GM19351 (cell line): ENCODE measurements around the gene PHLDB1.

Experiments used
- ATAC-seq: cut with Tn5 transposase; IDR thresholded peaks from one replicate; pipeline ENCODE4 v1.9.1; 2021; ENCODE audit warnings: mild to moderate bottlenecking, moderate library complexity; ENCODE audit not compliant: unreplicated experiment

Gene PHLDB1

DNA sequence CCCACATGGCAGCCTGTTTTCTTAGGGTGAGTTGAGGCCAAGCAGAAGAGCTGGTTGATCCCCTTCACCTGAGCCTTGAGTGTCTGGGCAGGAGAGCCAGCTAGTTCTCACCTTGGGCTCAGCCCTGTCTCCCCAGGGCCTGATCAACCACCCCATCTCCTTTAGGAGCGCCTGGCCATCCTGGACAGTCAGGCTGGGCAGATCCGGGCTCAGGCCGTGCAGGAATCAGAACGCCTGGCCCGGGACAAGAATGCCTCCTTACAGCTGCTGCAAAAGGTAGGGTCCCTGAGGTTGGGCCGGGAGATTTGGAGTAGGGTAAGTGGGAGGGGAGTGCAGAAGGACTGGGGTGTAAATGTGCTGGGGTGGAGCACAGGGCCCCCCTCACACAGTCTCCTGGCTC is 31.3 kb downstream of the PHLDB1 start:
- no peak for ATAC-seq

DNA sequence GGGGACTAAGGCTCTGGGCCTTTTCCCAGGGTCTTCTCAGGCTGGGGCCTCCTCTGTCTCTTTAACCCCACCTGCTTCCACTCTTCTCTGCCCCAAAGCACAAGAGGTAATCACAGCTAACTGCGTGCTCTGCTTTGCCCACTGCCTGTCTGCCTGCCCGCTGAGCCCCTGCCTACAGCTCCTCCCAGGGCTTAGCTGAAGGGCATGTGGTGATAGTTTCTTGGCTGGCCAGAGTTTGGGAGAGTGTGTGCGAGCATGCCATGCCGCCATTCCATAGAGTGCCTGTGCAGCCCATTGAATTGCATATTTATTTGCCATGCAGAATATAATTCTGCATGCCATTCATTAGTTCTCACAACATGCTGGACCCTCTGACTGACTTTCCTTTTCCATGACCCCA is 32.5 kb downstream of the PHLDB1 start:
- ATAC-seq = no peak

DNA sequence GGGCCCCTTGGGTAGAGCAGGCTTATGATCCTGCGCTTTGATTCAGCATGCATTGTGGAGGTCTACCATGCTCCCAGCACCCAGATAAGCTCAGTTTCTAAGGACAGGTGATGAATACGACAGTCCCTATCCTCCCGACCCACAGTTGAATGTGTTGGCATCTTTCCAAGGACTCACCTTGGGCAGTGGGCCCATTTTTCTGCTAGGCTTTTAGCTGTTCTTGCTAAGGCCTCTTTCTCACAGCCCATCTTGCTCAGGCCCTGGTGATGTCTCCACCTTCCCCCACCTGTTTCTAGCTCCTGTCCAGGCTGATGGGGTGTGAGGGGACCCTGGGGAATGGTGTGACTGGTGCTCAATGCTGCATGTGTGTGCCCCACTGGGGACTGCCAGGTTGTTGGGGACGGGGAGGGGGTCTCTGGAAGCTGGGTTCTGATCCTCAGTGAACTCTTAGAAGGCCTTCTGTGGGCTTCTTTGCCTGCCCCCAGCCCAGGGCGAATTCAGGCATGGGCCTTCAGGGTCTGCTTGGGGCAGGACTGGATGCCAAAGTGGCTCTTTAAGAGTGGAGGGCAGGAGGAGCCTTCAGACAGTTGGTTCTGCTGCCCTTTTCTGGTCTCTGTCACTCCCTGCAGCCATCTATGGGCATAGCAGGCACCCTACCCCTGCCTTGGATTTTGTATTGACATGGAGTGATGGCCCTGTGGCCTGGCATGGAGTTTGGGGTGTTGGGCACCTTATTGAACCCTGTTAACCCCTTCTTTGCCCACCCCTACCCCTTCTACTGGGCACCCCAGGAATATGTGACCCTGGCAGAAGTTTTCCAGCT is 33.1 kb downstream of the PHLDB1 start:
- no peak for ATAC-seq

DNA sequence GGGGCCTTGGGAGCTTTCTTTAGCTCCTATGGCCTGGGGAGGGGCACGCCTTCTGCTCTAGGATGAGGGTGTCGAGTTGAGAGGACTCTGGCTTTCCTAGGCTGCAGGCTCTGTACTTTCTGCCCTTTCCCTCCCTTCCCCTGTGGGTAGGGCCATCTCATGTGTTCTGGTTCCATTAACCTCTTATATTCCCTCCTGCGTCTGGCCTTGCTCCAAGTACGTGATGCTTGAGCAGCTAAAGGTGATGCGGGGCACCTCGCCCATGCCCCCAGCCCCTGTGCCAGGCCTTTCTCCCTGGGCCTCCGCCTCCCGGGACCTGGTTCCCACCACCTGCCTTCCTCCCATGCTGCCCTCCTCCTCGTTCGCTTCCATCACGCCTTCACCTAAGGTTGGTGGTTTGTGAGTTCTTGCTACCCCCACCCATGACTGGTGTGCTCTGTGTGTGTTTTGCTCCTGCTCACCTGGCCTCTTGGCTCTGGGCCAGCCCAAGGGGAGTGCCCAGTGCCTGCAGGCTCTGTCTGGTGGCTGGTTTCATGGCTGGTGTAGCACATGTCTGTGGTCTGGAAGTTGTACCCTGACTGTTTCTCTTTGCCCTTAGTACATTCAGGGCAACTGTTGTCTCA is 34.1 kb downstream of the PHLDB1 start:
- no peak for ATAC-seq

DNA sequence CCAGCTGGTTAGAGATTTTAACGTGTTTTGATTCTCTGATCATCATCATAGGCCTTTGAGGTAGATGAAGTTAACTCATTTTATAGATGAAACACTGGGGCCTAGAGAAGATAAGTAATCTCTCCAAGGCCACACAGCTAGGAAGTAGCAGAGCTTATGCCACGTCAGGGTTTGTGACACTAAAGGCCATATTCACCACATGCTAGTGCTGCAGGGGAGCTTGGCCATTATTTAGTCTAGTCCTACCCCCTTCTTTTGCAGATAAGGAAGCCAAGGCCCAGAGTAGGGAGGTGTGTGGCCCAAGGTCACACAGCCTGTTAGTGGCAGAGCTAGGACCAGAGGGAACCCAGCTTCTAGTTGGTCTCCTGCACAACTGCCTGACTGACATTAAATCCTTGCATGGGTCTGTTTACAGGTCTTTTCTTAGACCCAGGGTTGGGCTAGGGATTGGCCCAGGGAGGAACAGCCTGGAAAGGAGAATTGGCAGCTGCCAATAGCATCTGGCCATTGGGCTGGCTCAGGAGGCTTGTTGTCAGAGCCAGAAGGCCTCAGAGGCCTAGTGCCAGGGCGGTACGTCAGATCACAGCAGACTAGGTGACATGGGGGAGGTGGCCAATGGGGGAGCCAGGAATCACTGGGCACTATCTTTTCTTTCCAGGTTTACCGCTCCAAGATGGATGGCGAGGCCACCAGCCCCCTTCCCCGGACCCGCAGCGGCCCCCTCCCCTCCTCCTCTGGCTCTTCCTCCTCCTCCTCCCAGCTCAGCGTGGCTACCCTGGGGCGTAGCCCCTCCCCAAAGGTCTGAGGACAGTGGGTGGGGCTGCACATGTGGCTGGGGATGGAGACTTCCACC is 36.0 kb downstream of the PHLDB1 start:
- no peak for ATAC-seq

DNA sequence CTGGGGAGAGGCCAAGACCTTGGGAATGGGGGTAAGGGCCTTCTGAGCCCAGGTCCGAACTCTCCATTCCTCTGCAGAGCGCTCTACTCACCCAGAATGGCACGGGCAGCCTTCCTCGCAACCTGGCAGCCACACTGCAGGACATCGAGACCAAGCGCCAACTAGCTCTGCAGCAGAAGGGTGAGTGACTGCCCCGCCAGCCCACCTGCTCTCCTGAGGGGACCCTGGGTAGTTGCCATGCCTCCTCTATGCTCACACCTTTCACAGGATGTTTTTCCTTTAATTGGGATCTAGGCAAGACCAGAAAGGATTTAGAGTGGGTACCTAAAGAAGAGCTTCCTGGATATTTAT is 36.6 kb downstream of the PHLDB1 start:
- no peak for ATAC-seq

DNA sequence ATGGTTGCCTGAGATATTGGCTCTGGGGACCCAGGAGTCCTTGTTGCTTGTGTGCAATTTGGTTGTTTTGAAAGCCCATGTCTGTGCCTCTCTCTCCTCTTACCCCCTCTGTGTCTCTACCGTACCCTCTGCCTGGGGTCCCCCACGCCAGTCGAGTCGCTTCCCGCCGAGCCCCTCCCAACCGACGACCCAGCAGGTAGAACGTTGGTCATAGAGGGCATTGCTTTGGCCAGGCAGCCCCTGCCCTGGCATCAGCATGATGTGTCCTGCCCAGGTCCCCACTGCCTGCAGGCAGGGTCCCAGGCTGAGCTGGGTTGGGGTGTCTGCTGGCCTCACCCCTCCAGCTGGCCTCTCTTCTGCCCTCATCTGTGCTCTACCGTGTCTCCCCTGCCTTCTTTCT is 37.1 kb downstream of the PHLDB1 start:
- no peak for ATAC-seq

DNA sequence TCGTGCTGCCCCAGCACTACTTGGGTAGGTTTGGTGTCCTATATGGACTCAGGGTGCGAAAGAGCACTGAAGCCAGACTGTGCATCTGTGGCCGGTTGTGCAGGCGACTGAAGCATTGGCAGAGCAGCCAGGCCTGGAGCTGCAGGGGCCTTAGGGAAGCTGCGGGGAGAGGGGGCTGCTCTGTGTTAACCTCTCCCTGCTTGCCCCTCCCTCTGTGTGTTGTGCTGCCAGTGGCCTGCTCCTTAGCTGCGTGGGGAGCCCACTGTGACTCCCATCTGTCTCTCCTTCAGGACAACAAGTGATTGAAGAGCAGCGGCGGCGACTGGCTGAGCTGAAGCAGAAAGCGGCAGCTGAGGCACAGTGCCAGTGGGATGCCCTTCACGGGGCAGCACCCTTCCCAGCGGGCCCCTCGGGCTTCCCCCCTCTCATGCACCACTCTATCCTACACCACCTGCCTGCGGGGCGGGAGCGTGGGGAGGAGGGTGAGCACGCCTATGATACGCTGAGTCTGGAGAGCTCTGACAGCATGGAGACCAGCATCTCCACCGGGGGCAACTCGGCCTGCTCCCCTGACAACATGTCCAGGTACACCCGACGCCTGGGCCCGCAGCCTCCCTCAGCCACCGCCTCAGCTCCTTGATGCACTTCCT is 37.8 kb downstream of the PHLDB1 start:
- ATAC-seq = no peak

DNA sequence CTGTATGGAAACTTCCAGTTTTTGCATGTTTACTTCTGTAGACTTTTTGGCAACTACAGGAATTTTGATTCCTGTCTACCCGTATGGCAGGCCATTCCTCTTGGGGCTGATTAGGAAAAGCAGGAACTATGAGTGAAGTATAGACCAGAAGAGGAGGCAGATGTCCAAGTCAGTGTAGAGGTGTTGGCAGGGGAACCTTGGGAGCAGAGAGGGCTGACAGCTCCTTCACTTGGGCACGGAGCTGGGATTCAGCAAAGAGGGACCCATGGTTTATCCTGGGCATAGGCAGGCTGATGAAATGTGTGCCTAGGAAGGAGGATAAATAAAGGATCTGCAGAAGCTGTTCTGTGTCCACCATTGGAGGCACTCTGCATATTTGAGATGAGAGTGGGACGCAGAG is 39.0 kb downstream of the PHLDB1 start:
- ATAC-seq = no peak

DNA sequence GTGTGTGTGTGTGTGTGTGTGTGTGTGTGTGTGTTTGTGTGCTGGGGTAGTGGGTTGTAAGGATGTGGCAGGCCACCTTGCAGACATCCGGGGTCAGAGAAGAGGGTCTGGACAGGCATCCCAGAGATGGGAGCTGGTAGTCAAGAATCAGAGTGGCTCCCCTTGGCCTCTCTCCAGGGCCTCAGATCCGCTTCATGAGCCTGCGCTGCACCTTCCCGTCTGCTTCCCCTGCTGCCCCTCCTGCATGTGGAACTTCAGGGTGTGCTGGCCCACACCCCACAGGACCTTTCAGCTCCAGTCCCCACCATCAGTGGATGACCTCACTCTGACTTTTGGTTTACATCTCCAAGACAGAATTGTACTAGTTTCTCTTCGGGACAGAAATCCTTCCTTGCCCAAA is 40.9 kb downstream of the PHLDB1 start:
- ATAC-seq = no peak

DNA sequence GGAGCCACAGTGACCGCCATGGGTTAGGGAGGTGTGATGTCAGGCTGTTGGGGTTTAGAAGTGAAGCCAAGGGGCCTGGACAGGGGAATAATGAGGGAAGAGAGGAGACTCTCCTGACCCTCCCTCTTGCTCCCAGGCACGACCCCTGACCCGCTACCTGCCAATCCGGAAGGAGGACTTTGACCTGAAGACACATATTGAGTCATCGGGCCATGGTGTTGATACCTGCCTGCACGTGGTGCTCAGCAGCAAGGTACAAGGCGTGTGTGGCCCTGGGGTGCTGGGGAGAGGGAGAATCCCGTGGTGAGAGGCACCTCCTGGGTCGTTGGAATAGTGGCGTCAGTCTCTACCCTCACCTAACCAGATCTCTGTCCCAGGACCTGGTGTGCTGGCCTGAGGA is 42.5 kb downstream of the PHLDB1 start:
- ATAC-seq = no peak

DNA sequence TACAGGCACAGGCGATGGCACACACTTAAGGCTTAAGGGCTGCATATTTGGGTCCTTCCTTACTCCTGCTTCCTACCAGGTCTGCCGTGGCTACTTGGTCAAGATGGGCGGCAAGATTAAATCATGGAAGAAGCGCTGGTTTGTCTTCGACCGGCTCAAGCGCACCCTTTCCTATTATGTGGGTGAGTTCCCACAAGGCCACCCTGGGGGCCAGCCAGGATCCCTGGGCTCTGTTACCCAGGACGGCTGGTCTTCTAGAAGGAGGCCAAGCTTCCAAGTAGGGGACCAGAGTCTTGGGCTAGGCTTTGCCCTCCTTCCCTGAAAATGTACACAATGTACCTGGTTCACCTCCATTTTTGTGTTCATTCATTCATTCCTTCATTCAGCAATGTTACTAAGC is 43.0 kb downstream of the PHLDB1 start:
- ATAC-seq = no peak

DNA sequence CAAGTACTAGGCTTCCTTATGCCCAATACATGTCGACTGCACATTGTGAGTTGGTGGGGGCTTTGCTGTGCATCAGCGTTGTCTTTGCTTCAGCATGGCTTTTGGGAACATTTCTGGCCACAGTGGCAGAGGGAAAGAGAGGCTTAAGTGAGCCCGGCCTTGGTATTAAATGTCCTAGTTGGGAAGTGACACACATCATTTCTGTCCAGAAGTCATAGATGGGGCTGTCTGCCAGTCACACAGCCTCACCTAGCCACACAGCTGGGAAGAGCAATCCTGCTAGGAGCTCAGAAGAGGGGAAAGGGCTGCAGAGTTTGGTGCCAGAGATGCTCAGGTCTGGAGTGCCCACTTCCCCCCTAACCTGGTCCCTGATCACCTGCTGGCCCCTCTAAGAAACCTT is 44.4 kb downstream of the PHLDB1 start:
- ATAC-seq = no peak

DNA sequence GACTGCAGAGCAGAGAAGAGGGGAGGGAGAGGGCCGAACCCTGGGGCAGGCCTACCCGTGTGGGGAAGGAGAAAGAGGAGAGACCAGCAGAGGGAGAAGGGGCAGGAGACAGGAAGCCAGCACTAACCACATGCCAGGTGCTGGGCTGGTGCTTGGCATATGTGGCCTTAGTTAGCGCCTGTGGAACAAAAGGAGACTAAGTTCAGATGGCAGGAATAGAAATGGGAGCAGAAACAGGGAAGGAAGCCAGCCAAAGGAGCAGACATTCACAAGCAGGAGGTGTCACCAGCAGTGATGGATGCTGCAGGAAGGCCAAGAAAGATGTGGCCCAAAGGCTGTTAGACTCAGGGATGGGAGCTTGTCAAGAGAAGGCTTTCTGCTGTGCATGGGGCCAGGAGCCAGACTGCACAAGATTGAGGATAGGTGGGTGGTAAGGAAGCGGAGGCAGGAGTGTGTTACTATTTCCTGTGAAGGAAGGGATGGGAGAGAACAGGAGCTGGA is 45.3 kb downstream of the PHLDB1 start:
- no peak for ATAC-seq

DNA sequence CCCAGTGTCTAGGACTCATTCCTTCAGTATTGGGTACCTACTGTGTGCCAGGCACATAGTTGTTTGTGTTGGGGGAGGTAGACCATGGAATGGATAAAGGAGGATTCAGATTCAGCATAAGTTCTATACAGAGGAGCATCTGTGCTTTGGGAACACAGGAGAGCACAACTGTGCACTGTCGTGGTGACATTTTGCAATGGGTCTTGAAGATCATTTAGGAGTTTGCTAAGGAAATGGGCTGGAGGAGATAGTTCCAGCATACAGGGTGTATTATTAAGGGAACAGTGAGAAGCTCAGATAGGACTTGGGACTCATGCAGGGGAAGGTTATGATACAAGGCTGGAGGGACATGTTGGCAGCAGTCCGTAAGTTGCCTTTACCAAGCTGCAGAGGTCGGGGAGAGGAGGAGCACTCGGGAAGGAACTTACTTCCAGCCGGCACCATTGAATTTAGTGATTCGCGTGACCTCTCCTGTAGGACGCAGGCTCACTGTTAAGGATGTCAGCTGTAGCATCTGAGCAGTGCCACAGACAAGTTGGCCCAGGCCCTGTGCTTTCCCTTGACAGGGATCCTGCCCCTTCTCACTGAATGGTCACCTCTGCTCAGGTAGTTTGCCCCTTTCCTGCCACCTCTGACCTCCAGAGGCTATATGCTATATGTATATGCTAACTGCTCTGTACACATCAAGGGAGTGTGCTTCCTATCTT is 46.4 kb downstream of the PHLDB1 start:
- no peak for ATAC-seq

DNA sequence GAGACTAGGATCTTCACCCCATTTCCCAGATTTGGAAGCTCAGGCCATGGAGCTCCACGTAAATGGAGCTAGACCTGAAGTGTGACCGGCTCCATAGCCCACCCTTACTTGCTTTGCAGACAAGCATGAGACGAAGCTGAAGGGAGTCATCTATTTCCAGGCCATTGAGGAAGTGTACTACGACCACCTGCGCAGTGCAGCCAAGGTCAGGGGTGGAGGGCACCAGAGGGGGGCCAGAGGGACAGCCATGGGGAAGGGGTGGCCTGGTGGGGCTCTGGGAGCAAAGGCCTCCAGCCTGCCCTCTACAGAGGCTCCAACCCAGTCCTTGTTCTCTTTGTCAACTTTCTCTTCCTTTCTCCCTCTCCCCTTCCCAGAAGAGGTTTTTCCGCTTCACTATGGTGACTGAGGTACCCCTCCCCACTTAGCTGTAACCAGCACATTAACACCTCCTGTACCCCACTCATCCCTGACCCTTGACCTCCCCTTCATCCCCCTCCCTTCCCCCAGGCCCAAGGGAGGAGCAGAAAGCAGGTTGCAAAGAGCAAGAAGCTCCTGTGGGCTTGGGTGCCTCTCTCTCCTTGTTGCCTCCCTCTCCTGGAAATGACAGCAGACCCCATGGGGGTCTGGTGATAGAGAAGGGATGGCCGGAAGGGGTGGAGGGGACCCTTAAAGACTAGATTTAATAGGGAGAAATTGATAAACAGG is 48.2 kb downstream of the PHLDB1 start:
- no peak for ATAC-seq

DNA sequence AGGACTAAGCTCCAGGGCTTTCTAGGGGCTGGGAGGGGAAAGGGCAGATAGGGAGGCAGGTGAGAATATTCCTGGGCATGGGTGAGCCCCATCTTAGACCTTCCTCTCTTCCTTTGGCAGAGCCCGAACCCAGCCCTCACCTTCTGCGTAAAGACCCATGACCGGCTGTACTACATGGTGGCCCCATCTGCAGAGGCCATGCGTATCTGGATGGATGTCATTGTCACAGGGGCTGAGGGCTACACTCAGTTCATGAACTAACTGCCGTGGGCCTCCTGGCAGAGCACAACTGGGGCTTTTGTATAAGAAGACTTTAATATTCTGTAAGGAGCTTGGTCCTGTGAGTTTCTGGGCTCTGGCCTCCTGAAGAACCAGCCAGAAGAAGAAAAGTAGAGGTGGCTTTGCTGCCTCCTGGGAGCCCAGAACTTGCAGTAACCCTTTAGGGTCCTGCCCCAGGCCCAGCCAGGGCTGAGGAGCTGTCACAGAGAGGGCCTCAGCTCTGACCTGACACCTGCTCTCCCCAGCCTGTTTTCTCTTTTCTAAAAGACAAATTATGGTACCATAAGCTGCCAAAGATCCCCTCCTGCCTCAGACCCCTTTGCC is 49.2 kb downstream of the PHLDB1 start:
- ATAC-seq = no peak

DNA sequence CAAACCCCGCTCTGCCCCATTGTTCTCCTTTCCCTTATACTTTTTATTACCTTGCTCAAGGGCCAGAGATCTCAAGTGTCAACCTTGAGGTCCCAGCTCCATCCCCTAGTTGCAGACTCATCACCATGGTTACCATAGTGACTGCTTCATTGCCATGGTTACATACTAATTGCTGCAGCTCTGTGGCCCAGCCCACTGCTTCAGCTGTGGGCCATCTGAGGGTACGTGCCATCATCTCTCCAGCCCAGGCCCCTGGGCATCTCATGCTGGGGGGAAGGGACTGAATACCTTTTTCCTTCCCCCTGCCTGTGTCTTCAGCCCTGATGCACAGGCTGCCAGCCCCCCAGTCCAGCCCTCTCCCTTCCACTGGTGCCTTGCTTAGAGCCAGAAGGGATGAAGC is 49.8 kb downstream of the PHLDB1 start:
- ATAC-seq = no peak

DNA sequence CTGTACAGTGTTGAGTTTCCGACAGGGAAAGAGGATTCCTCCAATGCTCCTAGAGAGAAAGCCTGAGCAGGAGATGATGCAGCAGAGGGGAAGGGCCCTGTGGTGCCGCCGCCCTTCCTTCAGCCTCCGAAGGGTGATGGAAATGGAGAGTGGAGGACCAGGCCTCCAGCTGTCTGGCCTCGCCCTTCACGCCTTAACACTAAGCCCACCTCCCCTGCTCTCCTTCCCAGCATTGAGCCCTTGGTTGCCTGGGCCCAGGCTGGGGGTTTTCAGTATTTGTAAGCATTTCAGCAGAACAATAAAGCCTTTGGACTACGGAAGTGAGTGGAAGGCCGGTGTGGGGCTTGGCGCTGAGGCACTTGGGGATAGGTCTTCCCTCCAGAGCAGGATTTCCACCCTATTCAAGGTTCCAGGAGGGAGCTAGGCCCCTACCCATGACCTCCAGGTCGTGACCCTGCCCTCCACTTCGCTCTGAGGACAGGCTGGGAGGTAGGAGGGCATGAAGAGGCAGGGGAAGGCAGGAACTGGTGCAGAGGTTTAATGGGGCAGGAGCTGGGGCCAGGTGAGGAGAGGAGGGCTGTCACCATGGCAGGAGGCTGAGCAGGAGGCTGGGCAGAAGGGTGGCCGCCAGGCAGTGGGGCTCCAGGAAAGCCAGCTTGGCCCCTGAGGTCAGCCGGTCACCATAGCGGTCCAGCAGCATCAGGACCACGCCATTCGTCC is 50.5 kb downstream of the PHLDB1 start:
- no peak for ATAC-seq
